Measurements from ENCODE around the gene KLHL10. TPM values are rescaled to one million over a fixed set of nuclear protein-coding genes. Genes with fewer than 3 reads are reported as not detected.

KLHL10 gene
- total and polyA plus RNA-seq, 2 of the 13 experiments (the other 11 are each of a cell fraction or from before 2014, with no cell fraction given), result 0.04 to 0.08 TPM

DNA sequence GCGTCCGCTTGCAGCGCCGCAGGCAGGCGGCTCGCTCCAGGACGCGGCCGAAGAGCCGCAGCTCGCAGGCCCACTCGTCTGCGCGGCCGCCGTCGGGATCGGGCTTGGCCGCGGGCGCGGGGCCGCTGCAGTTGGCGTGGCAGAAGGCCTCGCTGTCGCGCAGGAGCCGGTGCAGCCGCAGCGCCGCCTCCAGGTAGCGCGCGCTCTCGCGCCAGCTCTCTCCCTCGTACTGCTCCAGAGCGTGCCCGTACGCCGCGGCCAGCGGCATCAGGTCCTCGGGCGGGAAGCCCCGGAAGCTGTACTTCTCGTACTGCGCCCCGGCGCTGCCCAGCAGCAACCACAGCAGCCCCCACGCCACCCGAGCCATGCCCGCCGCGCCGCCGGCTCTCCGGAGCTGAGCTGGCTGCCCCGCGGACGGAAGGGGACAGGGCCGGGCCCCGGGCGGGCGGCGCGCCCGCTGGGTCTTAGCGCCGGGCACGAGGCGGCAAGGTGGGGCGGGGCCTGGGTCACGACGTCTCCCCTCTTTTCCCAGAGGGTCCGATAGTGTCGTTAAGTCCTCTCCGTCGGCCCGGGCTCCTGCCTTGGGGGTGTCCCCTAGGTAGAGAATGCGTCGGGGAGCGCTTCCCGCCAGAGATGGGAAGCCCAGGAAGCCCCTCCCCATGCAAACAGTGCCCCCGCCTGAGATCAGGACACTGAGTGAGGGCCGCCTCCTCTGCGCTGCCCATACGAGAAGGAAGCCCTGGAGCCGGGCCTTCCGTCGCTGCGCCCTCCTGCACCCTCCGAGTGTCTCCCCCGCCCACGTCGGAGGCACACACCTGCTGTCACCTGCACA is 25.9 kb upstream of the KLHL10 start, which contains the start of gene P3H4 (continued):
- TF ChIP-seq, protein P1, sequence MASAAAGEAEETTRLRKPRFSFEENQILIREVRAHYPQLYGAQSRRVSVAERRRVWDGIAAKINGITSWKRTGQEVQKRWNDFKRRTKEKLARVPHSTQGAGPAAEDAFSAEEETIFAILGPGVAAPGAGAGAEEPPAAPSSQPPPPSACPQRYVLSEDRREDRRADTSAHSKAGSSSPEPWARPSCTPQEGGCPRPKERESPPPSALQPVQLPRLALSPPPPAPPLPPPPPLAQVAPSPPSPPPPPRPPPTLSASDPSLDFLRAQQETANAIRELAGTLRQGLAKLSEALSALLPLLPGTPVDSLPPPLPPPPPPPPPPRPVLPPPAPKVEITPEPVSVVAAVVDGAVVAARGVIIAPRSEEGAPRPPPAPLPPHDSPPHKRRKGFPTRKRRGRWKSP (CRISPR knock-in tag; IDR thresholded peaks at IDR 0.05), result peak; percentile 89
- TF ChIP-seq HMG20B (CRISPR knock-in tag; conservative IDR thresholded peaks at IDR 0.05) (no peak), FOSL2 (CRISPR knock-in tag; IDR thresholded peaks at IDR 0.05) (0 out of 2 replicates have a peak, but pooled peaks have one; percentile 7), ZNF747 (CRISPR knock-in tag; IDR thresholded peaks at IDR 0.05; ENCODE audit: borderline replicate concordance) (0 out of 2 replicates have a peak, but pooled peaks have one; percentile 12), JARID2 (CRISPR knock-in tag; IDR thresholded peaks at IDR 0.05; ENCODE audit: insufficient replicate concordance) (no peak), PHB2 (IDR thresholded peaks at IDR 0.05; ENCODE audit: partially characterized antibody) (no peak), KDM6A (CRISPR knock-in tag; IDR thresholded peaks at IDR 0.05; ENCODE audit: low read depth) (no peak; the same call in 1 of the 2 replicates), ZNF891 (CRISPR knock-in tag; IDR thresholded peaks at IDR 0.05) (no peak), PTBP1 (IDR thresholded peaks at IDR 0.05; ENCODE audit: low read depth, low read length, poor library complexity, severe bottlenecking) (no peak), ZNF615 (CRISPR knock-in tag; IDR thresholded peaks at IDR 0.05; ENCODE audit: borderline replicate concordance) (no peak), MTF2 (CRISPR knock-in tag; IDR thresholded peaks at IDR 0.05; ENCODE audit: borderline replicate concordance) (0 out of 2 replicates have a peak, but pooled peaks have one; percentile 50)
- TF ChIP-seq, protein P2, sequence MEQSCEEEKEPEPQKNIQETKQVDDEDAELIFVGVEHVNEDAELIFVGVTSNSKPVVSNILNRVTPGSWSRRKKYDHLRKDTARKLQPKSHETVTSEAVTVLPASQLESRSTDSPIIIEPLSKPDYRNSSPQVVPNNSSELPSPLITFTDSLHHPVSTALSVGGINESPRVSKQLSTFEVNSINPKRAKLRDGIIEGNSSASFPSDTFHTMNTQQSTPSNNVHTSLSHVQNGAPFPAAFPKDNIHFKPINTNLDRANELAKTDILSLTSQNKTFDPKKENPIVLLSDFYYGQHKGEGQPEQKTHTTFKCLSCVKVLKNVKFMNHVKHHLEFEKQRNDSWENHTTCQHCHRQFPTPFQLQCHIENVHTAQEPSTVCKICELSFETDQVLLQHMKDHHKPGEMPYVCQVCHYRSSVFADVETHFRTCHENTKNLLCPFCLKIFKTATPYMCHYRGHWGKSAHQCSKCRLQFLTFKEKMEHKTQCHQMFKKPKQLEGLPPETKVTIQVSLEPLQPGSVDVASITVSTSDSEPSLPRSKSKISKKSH (CRISPR knock-in tag; IDR thresholded peaks at IDR 0.05; ENCODE audit: borderline replicate concordance), result peak; percentile 12
- TF ChIP-seq, protein P3, sequence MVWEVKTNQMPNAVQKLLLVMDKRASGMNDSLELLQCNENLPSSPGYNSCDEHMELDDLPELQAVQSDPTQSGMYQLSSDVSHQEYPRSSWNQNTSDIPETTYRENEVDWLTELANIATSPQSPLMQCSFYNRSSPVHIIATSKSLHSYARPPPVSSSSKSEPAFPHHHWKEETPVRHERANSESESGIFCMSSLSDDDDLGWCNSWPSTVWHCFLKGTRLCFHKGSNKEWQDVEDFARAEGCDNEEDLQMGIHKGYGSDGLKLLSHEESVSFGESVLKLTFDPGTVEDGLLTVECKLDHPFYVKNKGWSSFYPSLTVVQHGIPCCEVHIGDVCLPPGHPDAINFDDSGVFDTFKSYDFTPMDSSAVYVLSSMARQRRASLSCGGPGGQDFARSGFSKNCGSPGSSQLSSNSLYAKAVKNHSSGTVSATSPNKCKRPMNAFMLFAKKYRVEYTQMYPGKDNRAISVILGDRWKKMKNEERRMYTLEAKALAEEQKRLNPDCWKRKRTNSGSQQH (CRISPR knock-in tag; IDR thresholded peaks at IDR 0.05; ENCODE audit: low read depth), result no peak; the same call in 1 of the 2 replicates
- TF ChIP-seq, protein P4, sequence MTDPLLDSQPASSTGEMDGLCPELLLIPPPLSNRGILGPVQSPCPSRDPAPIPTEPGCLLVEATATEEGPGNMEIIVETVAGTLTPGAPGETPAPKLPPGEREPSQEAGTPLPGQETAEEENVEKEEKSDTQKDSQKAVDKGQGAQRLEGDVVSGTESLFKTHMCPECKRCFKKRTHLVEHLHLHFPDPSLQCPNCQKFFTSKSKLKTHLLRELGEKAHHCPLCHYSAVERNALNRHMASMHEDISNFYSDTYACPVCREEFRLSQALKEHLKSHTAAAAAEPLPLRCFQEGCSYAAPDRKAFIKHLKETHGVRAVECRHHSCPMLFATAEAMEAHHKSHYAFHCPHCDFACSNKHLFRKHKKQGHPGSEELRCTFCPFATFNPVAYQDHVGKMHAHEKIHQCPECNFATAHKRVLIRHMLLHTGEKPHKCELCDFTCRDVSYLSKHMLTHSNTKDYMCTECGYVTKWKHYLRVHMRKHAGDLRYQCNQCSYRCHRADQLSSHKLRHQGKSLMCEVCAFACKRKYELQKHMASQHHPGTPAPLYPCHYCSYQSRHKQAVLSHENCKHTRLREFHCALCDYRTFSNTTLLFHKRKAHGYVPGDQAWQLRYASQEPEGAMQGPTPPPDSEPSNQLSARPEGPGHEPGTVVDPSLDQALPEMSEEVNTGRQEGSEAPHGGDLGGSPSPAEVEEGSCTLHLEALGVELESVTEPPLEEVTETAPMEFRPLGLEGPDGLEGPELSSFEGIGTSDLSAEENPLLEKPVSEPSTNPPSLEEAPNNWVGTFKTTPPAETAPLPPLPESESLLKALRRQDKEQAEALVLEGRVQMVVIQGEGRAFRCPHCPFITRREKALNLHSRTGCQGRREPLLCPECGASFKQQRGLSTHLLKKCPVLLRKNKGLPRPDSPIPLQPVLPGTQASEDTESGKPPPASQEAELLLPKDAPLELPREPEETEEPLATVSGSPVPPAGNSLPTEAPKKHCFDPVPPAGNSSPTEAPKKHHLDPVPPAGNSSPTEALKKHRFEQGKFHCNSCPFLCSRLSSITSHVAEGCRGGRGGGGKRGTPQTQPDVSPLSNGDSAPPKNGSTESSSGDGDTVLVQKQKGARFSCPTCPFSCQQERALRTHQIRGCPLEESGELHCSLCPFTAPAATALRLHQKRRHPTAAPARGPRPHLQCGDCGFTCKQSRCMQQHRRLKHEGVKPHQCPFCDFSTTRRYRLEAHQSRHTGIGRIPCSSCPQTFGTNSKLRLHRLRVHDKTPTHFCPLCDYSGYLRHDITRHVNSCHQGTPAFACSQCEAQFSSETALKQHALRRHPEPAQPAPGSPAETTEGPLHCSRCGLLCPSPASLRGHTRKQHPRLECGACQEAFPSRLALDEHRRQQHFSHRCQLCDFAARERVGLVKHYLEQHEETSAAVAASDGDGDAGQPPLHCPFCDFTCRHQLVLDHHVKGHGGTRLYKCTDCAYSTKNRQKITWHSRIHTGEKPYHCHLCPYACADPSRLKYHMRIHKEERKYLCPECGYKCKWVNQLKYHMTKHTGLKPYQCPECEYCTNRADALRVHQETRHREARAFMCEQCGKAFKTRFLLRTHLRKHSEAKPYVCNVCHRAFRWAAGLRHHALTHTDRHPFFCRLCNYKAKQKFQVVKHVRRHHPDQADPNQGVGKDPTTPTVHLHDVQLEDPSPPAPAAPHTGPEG (CRISPR knock-in tag; IDR thresholded peaks at IDR 0.05), result peak; percentile 96
- TF ChIP-seq, protein P5, sequence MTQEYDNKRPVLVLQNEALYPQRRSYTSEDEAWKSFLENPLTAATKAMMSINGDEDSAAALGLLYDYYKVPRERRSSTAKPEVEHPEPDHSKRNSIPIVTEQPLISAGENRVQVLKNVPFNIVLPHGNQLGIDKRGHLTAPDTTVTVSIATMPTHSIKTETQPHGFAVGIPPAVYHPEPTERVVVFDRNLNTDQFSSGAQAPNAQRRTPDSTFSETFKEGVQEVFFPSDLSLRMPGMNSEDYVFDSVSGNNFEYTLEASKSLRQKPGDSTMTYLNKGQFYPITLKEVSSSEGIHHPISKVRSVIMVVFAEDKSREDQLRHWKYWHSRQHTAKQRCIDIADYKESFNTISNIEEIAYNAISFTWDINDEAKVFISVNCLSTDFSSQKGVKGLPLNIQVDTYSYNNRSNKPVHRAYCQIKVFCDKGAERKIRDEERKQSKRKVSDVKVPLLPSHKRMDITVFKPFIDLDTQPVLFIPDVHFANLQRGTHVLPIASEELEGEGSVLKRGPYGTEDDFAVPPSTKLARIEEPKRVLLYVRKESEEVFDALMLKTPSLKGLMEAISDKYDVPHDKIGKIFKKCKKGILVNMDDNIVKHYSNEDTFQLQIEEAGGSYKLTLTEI (CRISPR knock-in tag; conservative IDR thresholded peaks at IDR 0.05), result no peak
